OCI-LY1 (cell line): Measurements from ENCODE around the gene CXCR6.

Source experiments
- EZH2 ChIP-seq: fragments of 200-600 bp; sonication (generic), shearing (Covaris generic); IDR thresholded peaks from 2 replicates; pipeline ENCODE4 v1.8.0; 2017; ENCODE audit warnings: borderline replicate concordance, mixed run types, mild to moderate bottlenecking, antibody characterized with exemption, low read length, moderate library complexity, mixed read lengths
- TF ChIP-seq, protein P1 (sequence below): fragments of 200-600 bp; sonication (generic), shearing (Covaris generic); IDR thresholded peaks from 2 replicates; pipeline ENCODE4 v1.5.1; 2017; ENCODE audit warnings: mild to moderate bottlenecking, antibody characterized with exemption, low read length, moderate library complexity, mixed read lengths

GRCh38 chr3:45966950-45967640, 23.8 kb downstream of the CXCR6 start:
- TF ChIP-seq, protein P1, sequence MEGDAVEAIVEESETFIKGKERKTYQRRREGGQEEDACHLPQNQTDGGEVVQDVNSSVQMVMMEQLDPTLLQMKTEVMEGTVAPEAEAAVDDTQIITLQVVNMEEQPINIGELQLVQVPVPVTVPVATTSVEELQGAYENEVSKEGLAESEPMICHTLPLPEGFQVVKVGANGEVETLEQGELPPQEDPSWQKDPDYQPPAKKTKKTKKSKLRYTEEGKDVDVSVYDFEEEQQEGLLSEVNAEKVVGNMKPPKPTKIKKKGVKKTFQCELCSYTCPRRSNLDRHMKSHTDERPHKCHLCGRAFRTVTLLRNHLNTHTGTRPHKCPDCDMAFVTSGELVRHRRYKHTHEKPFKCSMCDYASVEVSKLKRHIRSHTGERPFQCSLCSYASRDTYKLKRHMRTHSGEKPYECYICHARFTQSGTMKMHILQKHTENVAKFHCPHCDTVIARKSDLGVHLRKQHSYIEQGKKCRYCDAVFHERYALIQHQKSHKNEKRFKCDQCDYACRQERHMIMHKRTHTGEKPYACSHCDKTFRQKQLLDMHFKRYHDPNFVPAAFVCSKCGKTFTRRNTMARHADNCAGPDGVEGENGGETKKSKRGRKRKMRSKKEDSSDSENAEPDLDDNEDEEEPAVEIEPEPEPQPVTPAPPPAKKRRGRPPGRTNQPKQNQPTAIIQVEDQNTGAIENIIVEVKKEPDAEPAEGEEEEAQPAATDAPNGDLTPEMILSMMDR, result no peak
- no peak for TF ChIP-seq EZH2
